H1 (cell line): ENCODE data around the gene CAPG.

Experiments
- ATF3 ChIP-seq: IDR thresholded peaks from 2 replicates; pipeline ENCODE4 v1.6.1; 2011; ENCODE audit warnings: low read depth, mild to moderate bottlenecking, low read length; ENCODE audit not compliant: insufficient read depth
- BRCA1 ChIP-seq: IDR thresholded peaks from 2 replicates; pipeline ENCODE4 v1.6.1; 2012; ENCODE audit warnings: low read depth, low read length, improper control_type of control experiment
- CHD1 ChIP-seq: IDR thresholded peaks from 2 replicates; pipeline ENCODE4 v1.6.1; 2012; ENCODE audit warnings: low read depth, low read length, improper control_type of control experiment
- CHD2 ChIP-seq: IDR thresholded peaks from 2 replicates; pipeline ENCODE4 v1.6.1; 2012; ENCODE audit warnings: low read length, improper control_type of control experiment
- CHD7 ChIP-seq: fragments of 300-600 bp; sonication (generic); IDR thresholded peaks from 2 replicates; pipeline ENCODE4 v1.7.1; 2012; ENCODE audit warnings: low read length, moderate library complexity, mild to moderate bottlenecking, inconsistent platforms; ENCODE audit not compliant: insufficient replicate concordance
- CTCF ChIP-seq, 3 experiments: IDR thresholded peaks; 1 replicate in 2 of 3; 2 replicates in 1 of 3; pipeline versions ENCODE4 v1.5.1 to v1.6.1; 2011; ENCODE audit warnings: low read length in 3 of 3, mild to moderate bottlenecking in 3 of 3, inconsistent platforms in 2 of 3, low read depth in 1 of 3, moderate library complexity in 1 of 3; ENCODE audit not compliant: insufficient read depth in 1 of 3; ENCODE audit errors: control extremely low read depth in 1 of 3
- EP300 ChIP-seq, 2 experiments: IDR thresholded peaks; 1 replicate in 1 of 2; 2 replicates in 1 of 2; pipeline ENCODE4 v1.6.1; 2011 to 2012; ENCODE audit warnings: low read depth in 2 of 2, low read length in 2 of 2, mild to moderate bottlenecking in 2 of 2, borderline replicate concordance in 1 of 2, inconsistent platforms in 1 of 2, moderate library complexity in 1 of 2
- EZH2 ChIP-seq: fragments of 200-600 bp; sonication (generic); IDR thresholded peaks from 2 replicates; pipeline ENCODE4 v1.7.1; 2012; ENCODE audit warnings: low read depth, mild to moderate bottlenecking, moderate library complexity, low read length, inconsistent platforms; ENCODE audit not compliant: severe bottlenecking
- JUN ChIP-seq: IDR thresholded peaks from 2 replicates; pipeline ENCODE4 v1.6.1; 2011; ENCODE audit warnings: low read depth, mild to moderate bottlenecking, improper control_type of control experiment, low read length
- POLR2AphosphoS5 ChIP-seq: IDR thresholded peaks from 2 replicates; pipeline ENCODE4 v1.6.1; 2011; ENCODE audit warnings: low read depth, low read length
- RAD21 ChIP-seq, 2 experiments: IDR thresholded peaks in 1 of 2; conservative IDR thresholded peaks in 1 of 2; 2 replicates each; pipeline ENCODE4 v1.6.1; 2011; ENCODE audit warnings: low read depth in 2 of 2, low read length in 2 of 2, improper control_type of control experiment in 1 of 2, inconsistent platforms in 1 of 2, mild to moderate bottlenecking in 1 of 2, moderate library complexity in 1 of 2
- RBBP5 ChIP-seq: IDR thresholded peaks from 2 replicates; pipeline ENCODE4 v1.7.1; 2012; ENCODE audit warnings: low read depth, mild to moderate bottlenecking, inconsistent platforms, low read length, moderate library complexity, borderline replicate concordance
- SIN3A ChIP-seq, 2 experiments: IDR thresholded peaks in 1 of 2; conservative IDR thresholded peaks in 1 of 2; 2 replicates each; pipeline ENCODE4 v1.6.1; 2011 to 2012; ENCODE audit warnings: low read length in 2 of 2, improper control_type of control experiment in 1 of 2, low read depth in 1 of 2, mild to moderate bottlenecking in 1 of 2
- SIRT6 ChIP-seq: IDR thresholded peaks from one replicate; pipeline ENCODE4 v1.7.1; 2012; ENCODE audit warnings: low read length, inconsistent platforms

- no peak for TF ChIP-seq CTCF (IDR thresholded peaks at IDR 0.05; ENCODE audit: control extremely low read depth in 1 of 3, insufficient read depth in 1 of 3, low read depth in 1 of 3, low read length in 3 of 3)
- TF ChIP-seq RBBP5: no peak
- TF ChIP-seq EP300 (IDR thresholded peaks at IDR 0.05; ENCODE audit: borderline replicate concordance in 1 of 2, low read depth in 2 of 2, low read length in 2 of 2): no peak
- TF ChIP-seq SIRT6: no peak
- TF ChIP-seq CHD2: no peak
- TF ChIP-seq RAD21 (IDR thresholded peaks at IDR 0.05 in 1 of 2, conservative IDR thresholded peaks at IDR 0.05 in 1 of 2; ENCODE audit: low read depth in 2 of 2, low read length in 2 of 2): no peak
- TF ChIP-seq SIN3A (conservative IDR thresholded peaks at IDR 0.05 in 1 of 2, IDR thresholded peaks at IDR 0.05 in 1 of 2; ENCODE audit: low read depth in 1 of 2, low read length in 2 of 2): no peak
- TF ChIP-seq JUN: no peak
- no peak for TF ChIP-seq CHD1
- TF ChIP-seq EZH2: no peak
- no peak for TF ChIP-seq BRCA1
- no peak for TF ChIP-seq ATF3
- no peak for TF ChIP-seq POLR2AphosphoS5
- TF ChIP-seq CHD7: no peak
These were observed 26.3 kb downstream of the CAPG start for GRCh38 chr2:85383850-85384249.
